HFF-Myc (cell line): ENCODE results near the gene NBEAL2.

Experiments used
- DNase-seq: peaks from one replicate; pipeline ENCODE4 v3.0.0-alpha.2; 2011; ENCODE audit warnings: low read depth; ENCODE audit errors: extremely low read depth
- H3K4me3 ChIP-seq: replicated peaks from 2 replicates; pipeline ENCODE4 v1.5.1; 2011; ENCODE audit warnings: low read depth, mild to moderate bottlenecking, control low read depth, low read length
- TF ChIP-seq, protein P1 (sequence below): IDR thresholded peaks from 2 replicates; pipeline ENCODE4 v1.5.1; 2012; ENCODE audit warnings: mild to moderate bottlenecking, low read depth, low read length, control low read depth; ENCODE audit errors: missing control alignments

NBEAL2 gene

DNA sequence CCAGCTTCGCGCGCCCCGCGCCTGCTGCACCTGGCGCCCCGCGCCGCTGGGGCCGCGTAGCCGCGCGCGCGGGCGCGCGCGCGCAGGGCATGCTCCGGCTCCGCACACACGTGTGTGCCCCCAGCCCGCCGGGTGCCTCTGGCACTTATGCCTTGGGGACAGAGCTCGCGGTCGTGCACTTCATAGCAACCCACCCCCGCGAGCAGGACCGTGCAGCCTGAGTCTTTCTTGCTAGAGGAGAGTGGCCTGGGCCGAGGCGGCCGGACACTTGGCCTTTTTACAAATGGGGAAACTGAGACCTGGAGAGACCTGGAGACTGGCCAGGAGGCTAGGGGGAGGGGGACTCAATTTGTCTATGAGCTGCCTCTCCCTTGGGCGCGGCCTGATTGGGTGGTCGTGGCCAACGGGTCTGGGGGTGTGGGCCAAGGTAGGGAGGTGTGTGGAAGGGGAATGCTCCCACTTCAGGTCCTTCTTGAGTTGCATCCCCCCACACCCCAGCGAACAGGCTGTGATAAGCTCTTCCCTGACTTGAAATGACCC lies 562 bp downstream of the NBEAL2 start:
- peak overlapping the region; percentile 59 for H3K4me3 ChIP-seq
- no peak for DNase-seq
- TF ChIP-seq, protein P1, sequence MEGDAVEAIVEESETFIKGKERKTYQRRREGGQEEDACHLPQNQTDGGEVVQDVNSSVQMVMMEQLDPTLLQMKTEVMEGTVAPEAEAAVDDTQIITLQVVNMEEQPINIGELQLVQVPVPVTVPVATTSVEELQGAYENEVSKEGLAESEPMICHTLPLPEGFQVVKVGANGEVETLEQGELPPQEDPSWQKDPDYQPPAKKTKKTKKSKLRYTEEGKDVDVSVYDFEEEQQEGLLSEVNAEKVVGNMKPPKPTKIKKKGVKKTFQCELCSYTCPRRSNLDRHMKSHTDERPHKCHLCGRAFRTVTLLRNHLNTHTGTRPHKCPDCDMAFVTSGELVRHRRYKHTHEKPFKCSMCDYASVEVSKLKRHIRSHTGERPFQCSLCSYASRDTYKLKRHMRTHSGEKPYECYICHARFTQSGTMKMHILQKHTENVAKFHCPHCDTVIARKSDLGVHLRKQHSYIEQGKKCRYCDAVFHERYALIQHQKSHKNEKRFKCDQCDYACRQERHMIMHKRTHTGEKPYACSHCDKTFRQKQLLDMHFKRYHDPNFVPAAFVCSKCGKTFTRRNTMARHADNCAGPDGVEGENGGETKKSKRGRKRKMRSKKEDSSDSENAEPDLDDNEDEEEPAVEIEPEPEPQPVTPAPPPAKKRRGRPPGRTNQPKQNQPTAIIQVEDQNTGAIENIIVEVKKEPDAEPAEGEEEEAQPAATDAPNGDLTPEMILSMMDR, result no peak

DNA sequence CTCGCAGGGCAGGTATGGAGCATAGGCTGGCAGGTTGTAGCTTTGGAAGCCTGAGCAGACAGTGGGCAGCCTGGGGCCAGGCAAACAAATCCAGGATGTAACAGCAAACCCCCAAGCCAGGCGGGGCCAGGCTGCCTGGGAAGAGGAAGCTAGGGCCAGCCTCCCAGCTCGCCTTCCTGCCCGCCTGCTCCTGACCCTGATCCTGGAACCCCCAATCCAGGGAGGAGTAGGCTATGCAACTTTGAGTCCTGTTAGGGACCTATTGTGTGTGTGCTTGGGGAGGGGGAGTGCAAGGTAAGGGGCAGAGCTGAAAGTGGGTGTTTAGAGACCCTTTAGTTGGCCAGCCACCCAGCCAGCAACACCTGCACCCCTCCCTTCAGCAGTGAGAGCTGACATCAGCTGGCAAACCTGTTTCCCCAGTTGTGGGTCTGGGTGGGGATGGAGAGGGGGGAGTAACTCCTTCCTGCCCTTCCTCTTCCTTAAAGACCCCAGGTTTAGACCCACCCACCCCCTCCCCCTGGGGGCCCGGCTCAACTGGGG lies 2.5 kb downstream of the NBEAL2 start:
- no peak overlapping the region for H3K4me3 ChIP-seq
- DNase-seq, result no peak
- TF ChIP-seq, protein P1, result no peak

- H3K4me3 ChIP-seq, result no peak overlapping the region
- DNase-seq, result no peak
- TF ChIP-seq, protein P1, result no peak
These were observed 3.1 kb downstream of the NBEAL2 start for GRCh38 chr3:46982546-46982945.

DNA sequence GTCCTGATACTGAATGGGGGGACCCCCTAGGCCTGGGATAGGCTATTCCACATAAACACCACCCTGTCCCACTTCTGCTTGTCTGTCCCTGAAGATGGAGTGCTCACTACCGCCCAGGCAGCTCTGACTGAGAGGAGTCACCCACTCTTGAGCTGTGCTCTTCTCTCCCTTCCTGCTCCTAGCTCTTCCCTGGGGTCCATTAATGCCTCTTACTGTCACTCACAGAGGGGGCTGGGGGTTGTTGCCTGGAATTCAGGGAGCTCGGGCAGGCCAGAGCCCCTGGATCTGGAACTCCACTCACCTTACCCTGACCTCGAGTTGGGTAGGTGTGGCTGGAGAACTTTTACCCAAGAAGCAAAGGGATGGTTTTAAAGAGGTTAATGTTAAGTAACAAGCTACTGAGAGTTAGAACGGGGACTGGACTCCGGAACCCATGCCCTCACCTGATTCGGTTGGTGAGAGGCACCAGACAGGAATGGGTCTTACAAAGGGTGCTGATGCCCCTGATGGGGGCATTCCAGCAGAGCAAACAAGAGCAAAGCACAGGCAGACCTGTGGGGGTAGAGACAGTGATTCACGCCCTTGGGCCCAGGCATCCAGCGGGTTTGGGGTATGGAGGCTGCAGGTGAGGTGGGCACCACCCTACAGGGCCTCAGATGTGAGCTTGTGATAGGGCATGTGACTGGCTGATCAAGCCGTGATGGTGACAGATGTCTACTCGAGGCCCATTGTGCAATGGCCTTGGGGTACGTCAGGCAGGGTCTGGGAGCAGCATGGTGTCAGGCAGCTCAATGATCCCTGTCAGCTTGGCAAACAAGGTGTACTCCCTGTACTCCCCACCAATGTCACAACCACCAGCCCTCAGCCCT lies 5.4 kb downstream of the NBEAL2 start:
- TF ChIP-seq, protein P1, result no peak
- DNase-seq, result no peak
- no peak overlapping the region for H3K4me3 ChIP-seq

DNA sequence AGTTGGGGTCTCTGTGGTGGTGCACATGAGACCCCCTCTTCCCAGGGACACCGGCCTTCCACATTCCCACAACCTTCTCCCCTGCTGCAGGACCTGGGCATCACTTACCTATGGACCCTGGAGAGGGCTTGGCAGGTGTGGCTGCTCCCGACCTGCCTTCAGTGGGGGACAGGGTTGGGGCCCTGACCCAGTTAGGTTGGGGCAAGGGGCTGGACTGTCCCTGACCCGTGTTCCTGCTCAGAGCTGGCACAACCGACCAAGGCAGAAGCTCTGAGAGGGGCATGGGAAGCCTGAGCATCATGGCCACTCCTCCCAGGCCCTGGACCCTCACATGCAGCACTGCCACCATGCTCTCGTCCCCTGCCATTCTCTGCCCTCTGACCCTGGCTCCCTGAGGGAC lies 6.1 kb downstream of the NBEAL2 start:
- DNase-seq, result no peak
- TF ChIP-seq, protein P1, result no peak
- no peak overlapping the region for H3K4me3 ChIP-seq

GRCh38 chr3:46986055-46986730 lies 6.7 kb downstream of the NBEAL2 start:
- no peak for DNase-seq
- TF ChIP-seq, protein P1, result no peak
- no peak overlapping the region for H3K4me3 ChIP-seq
